ENCODE measurements around the gene MIA3. TPM values are rescaled to one million over a fixed set of nuclear protein-coding genes. Genes with fewer than 3 reads are reported as not detected.

MIA3 gene, protein sequence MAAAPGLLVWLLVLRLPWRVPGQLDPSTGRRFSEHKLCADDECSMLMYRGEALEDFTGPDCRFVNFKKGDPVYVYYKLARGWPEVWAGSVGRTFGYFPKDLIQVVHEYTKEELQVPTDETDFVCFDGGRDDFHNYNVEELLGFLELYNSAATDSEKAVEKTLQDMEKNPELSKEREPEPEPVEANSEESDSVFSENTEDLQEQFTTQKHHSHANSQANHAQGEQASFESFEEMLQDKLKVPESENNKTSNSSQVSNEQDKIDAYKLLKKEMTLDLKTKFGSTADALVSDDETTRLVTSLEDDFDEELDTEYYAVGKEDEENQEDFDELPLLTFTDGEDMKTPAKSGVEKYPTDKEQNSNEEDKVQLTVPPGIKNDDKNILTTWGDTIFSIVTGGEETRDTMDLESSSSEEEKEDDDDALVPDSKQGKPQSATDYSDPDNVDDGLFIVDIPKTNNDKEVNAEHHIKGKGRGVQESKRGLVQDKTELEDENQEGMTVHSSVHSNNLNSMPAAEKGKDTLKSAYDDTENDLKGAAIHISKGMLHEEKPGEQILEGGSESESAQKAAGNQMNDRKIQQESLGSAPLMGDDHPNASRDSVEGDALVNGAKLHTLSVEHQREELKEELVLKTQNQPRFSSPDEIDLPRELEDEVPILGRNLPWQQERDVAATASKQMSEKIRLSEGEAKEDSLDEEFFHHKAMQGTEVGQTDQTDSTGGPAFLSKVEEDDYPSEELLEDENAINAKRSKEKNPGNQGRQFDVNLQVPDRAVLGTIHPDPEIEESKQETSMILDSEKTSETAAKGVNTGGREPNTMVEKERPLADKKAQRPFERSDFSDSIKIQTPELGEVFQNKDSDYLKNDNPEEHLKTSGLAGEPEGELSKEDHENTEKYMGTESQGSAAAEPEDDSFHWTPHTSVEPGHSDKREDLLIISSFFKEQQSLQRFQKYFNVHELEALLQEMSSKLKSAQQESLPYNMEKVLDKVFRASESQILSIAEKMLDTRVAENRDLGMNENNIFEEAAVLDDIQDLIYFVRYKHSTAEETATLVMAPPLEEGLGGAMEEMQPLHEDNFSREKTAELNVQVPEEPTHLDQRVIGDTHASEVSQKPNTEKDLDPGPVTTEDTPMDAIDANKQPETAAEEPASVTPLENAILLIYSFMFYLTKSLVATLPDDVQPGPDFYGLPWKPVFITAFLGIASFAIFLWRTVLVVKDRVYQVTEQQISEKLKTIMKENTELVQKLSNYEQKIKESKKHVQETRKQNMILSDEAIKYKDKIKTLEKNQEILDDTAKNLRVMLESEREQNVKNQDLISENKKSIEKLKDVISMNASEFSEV (N-terminal part only)
- total RNA-seq (2014; rRNA removed; shearing (Covaris generic)): 30.7 and 53.3 TPM in 2 replicates

GRCh38 chr1:222618001-222618879, at the start of gene MIA3:
Gene MIA3 (plus strand): TSS chr1:222618097. CDS start chr1:222618111, 14 bp downstream.
- Histone ChIP-seq H3K27ac (peak within 1 kb of the TSS; percentile 72), H3K4me1 (replicated peaks) (peaks cover 14% of the 10 kb centered on the region), H3K4me3 (peak within 1 kb of the TSS; percentile 99), H3K9me3 (replicated peaks) (0 out of 2 replicates have a peak, but pooled peaks cover 2% of the 10 kb centered on the region), H3K27me3 (replicated peaks) (no peaks in the 10 kb centered on the region; the same call in 1 of the 2 replicates), H3K36me3 (peaks cover 18% of the 10 kb centered on the region)
- peak in 1 of 2 experiments; percentile 23 for DNase-seq (ENCODE audit: low read depth in 1 of 2, low spot score in 2 of 2)

- Histone ChIP-seq H3K9me3 (replicated peaks) (no peaks in the 10 kb centered on the region), H3K4me1 (replicated peaks) (no peaks in the 10 kb centered on the region), H3K4me3 (no peak overlapping the region), H3K36me3 (peaks cover 37% of the 10 kb centered on the region), H3K27ac (no peak overlapping the region), H3K27me3 (replicated peaks) (no peaks in the 10 kb centered on the region)
- no peak for DNase-seq (ENCODE audit: low read depth in 1 of 2, low spot score in 2 of 2)
Measured at GRCh38 chr1:222570837-222571236, 47.1 kb upstream of the MIA3 start.

DNA sequence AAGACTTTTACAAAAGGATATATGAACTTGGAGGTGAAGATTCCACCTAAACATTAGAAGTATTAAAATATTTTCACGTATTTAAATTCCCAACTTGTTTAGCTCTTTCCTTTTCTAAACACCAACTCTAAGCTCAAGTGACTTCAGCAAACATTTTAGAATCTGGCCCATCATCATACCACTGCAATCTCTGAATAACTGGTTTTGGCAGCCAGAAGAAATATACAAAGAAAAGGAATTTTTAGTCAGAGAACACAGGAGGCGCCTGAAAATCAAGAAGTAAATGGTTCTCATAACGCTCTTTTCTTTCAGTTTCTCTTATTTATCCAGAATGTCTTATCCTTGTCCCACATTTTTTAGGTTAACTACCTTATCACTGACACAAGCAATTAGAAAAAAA, 38.6 kb upstream of the MIA3 start:
- Histone ChIP-seq H3K27me3 (replicated peaks) (no peaks in the 10 kb centered on the region), H3K9me3 (replicated peaks) (no peaks in the 10 kb centered on the region), H3K4me1 (replicated peaks) (peaks cover 9% of the 10 kb centered on the region), H3K36me3 (peaks cover 46% of the 10 kb centered on the region), H3K4me3 (no peak overlapping the region), H3K27ac (no peak overlapping the region)
- no peak for DNase-seq (ENCODE audit: low read depth in 1 of 2, low spot score in 2 of 2)

GRCh38 chr1:222582099-222582774, 35.7 kb upstream of the MIA3 start:
- peak in 1 of 2 experiments; percentile 8 for DNase-seq (ENCODE audit: low read depth in 1 of 2, low spot score in 2 of 2)
- Histone ChIP-seq H3K27ac (peak overlapping the region; percentile 10; the same call in 1 of the 2 replicates), H3K4me3 (no peak overlapping the region)

DNA sequence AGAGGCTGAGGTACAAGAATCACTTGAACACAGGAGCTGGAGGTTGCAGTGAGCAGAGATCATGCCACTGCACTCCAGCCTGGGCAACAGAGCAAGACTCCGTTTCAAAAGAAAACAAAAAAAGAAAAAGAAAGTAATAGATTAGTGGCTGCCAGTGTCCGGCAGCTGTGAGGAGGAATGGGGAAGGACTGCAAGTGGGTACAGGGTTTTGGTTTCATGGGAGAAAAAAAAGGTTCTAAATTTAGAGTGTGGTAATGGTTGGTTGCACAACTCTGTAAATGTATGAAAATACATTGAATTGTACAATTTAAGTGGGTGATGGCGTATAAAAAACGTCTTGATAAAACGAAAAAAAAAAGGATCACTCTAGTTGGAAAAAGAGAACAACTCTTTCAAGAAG, 34.8 kb upstream of the MIA3 start:
- no peaks in the 10 kb centered on the region for H3K27me3 ChIP-seq (replicated peaks)
- H3K27ac ChIP-seq: no peak overlapping the region
- H3K9me3 ChIP-seq (replicated peaks): no peaks in the 10 kb centered on the region
- no peak overlapping the region for H3K4me3 ChIP-seq
- DNase-seq (ENCODE audit: low read depth in 1 of 2, low spot score in 2 of 2): no peak
- H3K4me1 ChIP-seq (replicated peaks): peaks cover 9% of the 10 kb centered on the region
- peaks cover 52% of the 10 kb centered on the region for H3K36me3 ChIP-seq

More at GRCh38 chr1:222582099-222582774, 35.7 kb upstream of the MIA3 start:
- H3K27me3 ChIP-seq (replicated peaks): no peaks in the 10 kb centered on the region
- peaks cover 46% of the 10 kb centered on the region for H3K36me3 ChIP-seq
- peaks cover 9% of the 10 kb centered on the region for H3K4me1 ChIP-seq (replicated peaks)
- no peaks in the 10 kb centered on the region for H3K9me3 ChIP-seq (replicated peaks)

DNA sequence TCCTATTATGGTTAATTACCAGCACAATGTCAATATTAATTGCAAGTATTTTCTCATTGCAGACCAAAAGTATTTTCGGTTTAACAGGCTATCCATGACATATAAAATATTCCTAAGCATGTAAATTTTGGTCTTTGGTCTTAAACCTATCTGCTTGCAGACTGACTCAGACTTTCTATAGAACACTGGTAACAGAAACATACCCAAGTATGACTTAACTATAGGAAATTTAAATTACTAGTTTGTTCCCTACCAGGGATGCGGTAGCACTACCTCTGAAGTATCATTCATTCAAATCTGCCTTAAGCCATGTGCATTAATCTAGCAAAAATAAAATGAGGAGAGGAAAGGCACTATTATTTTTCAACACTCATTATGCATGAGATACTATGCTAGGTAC, 31.1 kb upstream of the MIA3 start:
- H3K36me3 ChIP-seq: peaks cover 43% of the 10 kb centered on the region
- no peak overlapping the region for H3K27ac ChIP-seq
- peaks cover 21% of the 10 kb centered on the region for H3K4me1 ChIP-seq (replicated peaks)
- H3K27me3 ChIP-seq (replicated peaks): no peaks in the 10 kb centered on the region
- DNase-seq (ENCODE audit: low read depth in 1 of 2, low spot score in 2 of 2): no peak
- no peaks in the 10 kb centered on the region for H3K9me3 ChIP-seq (replicated peaks)
- no peak overlapping the region for H3K4me3 ChIP-seq

GRCh38 chr1:222588135-222588534, 29.8 kb upstream of the MIA3 start:
- no peak for DNase-seq (ENCODE audit: low read depth in 1 of 2, low spot score in 2 of 2)
- peaks cover 30% of the 10 kb centered on the region for H3K36me3 ChIP-seq
- H3K27ac ChIP-seq: no peak overlapping the region
- no peak overlapping the region for H3K4me3 ChIP-seq
- H3K27me3 ChIP-seq (replicated peaks): no peaks in the 10 kb centered on the region
- peaks cover 12% of the 10 kb centered on the region for H3K4me1 ChIP-seq (replicated peaks)
- no peaks in the 10 kb centered on the region for H3K9me3 ChIP-seq (replicated peaks)

DNA sequence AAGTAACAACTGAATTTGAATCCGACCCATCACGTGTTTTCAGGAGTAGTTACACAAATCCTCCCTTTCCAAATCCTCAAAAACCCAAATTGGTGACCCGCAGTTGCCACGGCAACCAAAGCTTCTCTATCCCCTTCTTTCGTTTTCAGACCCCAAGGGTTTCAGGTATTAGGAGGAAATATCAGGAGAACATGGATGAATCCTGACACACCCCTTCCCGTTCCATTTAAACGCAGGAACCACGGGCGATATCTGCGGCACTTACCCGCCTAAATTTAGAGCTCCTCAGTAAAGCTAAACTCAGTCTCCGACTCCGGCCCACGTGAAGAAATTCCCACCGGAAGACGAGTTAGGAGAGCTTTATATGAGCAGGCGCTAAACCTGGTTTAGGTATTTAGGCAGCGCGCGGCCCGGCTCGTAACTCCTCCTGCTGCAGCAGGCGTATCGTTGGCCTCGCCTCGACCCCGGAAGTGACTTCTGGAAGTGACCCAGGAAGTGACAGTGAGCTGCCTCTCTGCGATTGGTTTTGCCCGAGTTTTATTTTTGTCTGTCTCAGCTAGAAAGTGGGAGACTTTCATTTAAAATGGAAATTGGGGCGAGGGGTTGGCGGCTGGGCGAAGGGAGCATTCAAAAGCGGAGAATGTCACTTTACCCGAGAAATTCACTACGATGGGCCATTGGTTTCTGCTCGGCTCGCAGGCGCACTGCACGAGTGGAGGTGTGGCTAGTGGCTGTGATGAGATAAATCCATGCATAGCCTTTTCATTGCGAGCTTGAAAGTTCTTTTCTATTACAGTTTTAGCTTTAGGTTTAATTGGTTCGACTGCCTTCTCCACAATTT, 28.2 kb upstream of the MIA3 start, which contains the start of gene TAF1A:
Gene TAF1A (minus strand): TSS at position 472 of the 841 bp plus-strand sequence.
- peak within 1 kb of the TSS; percentile 56 for H3K4me3 ChIP-seq
- peak; percentile 81 to 82 for DNase-seq (ENCODE audit: low read depth in 1 of 2, low spot score in 2 of 2)
- H3K9me3 ChIP-seq (replicated peaks): no peaks in the 10 kb centered on the region

DNA sequence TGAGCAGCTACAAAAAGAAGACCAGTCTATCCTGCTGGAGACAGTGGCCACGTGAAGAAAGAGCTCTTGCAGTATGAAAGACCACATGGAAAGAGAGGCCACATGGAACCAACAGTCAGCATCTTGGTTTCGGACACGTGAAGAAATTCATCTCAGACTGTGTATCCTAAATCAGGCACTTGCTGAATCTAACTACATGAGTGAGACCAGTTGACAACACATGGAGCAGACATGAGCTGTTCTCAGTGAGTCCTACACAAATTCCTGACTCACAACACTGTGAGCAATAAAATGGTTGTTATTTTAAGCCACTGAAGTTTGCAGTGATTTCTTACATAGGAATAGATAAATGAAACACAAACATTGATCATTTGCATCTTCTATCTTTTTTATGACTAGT, 25.7 kb upstream of the MIA3 start:
- Histone ChIP-seq H3K27ac (no peak overlapping the region), H3K4me3 (no peak overlapping the region), H3K27me3 (replicated peaks) (no peaks in the 10 kb centered on the region), H3K36me3 (peaks cover 11% of the 10 kb centered on the region; the same call in 1 of the 2 replicates), H3K4me1 (replicated peaks) (peaks cover 12% of the 10 kb centered on the region), H3K9me3 (replicated peaks) (no peaks in the 10 kb centered on the region)
- no peak for DNase-seq (ENCODE audit: low read depth in 1 of 2, low spot score in 2 of 2)

More for the DNA sequence above, 28.2 kb upstream of the MIA3 start, which contains the start of gene TAF1A:
- Histone ChIP-seq H3K27me3 (replicated peaks) (no peaks in the 10 kb centered on the region), H3K4me1 (replicated peaks) (peaks cover 12% of the 10 kb centered on the region), H3K36me3 (peaks cover 20% of the 10 kb centered on the region), H3K27ac (peak within 1 kb of the TSS; percentile 56)

DNA sequence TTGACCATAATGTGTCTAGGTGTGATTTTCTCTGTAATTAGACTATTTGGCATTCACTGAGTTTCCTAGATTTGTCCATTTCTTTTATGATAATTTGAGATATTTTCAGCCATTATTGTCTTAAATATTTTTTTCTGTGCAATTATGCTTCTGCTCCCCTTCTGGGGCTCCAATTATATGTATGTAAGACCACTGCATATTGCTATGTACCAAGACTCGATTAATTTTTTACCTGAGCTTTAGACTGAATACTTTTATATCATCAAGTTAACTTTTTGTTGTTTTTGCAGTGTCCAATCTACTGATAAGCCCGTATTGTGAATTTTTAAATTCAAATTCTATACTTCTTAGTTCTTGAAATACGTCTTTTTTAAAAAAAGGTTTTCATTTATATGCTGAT, 23.1 kb upstream of the MIA3 start:
- Histone ChIP-seq H3K4me3 (no peak overlapping the region), H3K36me3 (no peaks in the 10 kb centered on the region), H3K27me3 (replicated peaks) (no peaks in the 10 kb centered on the region), H3K4me1 (replicated peaks) (peaks cover 5% of the 10 kb centered on the region), H3K9me3 (replicated peaks) (no peaks in the 10 kb centered on the region), H3K27ac (no peak overlapping the region)
- no peak for DNase-seq (ENCODE audit: low read depth in 1 of 2, low spot score in 2 of 2)

GRCh38 chr1:222596696-222597095, 21.2 kb upstream of the MIA3 start:
- DNase-seq (ENCODE audit: low read depth in 1 of 2, low spot score in 2 of 2): no peak
- Histone ChIP-seq H3K9me3 (replicated peaks) (no peaks in the 10 kb centered on the region), H3K27me3 (replicated peaks) (no peaks in the 10 kb centered on the region), H3K4me3 (no peak overlapping the region), H3K36me3 (no peaks in the 10 kb centered on the region), H3K27ac (no peak overlapping the region), H3K4me1 (replicated peaks) (peaks cover 5% of the 10 kb centered on the region)

Data from SJSA1 (cell line).